GM19395 (cell line): Measurements from ENCODE around the gene WWOX.

Source experiments
- ATAC-seq: cut with Tn5 transposase; IDR thresholded peaks from one replicate; pipeline ENCODE4 v1.9.1; 2021; ENCODE audit warnings: mild to moderate bottlenecking, moderate library complexity; ENCODE audit not compliant: unreplicated experiment

Gene WWOX

DNA sequence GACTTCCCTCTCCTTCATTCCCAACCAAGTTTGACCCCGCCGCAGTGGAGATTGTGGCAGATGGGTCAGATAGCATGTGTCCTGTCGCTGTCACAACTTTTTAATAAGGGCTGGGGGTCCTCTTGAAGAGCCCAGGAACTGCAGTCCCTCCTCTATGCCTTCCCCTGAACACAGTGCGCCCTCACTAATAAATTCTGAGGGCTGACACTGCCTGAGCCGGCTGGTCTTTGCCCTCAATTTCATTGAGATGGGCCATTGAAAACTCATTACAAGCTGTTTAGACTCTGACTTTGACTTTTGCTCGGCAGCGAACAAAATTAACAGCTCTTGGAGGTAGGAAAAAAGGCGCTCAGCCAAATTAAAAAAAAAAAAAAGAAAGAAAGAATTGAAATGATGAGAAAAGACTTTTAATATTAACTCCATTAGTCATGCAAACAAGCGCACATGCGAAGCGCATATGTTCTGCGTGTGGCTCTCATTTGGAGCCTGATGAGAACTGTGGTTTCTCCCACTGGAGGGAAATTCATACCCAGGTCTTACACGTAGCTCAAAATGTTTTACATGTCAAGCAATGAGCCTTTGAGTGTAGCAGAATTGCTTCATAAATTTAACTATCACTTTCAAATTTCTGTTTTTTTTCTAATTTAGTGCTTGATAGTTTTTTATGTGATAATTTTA lies 704.7 kb downstream of the WWOX start:
- ATAC-seq: no peak

DNA sequence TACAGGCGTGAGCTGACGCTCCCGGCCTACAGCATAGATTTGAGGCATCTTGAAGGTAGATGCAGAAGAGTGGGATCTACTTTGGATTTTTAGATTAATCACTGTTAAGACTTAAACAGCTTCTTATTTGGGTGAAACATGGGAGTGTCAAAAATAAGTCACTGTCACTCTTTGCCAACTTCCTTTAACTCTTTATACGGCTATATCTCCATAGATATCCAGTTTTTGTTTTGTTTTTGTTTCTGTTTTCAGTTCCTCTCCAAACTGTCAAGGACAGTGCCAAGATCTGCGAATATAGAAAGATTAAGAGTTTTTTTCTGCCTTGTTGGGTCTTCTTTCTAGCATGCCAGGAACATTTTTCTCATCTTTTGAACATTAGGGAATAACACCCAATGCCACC lies 706.1 kb downstream of the WWOX start:
- ATAC-seq: no peak

- ATAC-seq: no peak
Observed at GRCh38 chr16:78811247-78811646, 711.8 kb downstream of the WWOX start.

DNA sequence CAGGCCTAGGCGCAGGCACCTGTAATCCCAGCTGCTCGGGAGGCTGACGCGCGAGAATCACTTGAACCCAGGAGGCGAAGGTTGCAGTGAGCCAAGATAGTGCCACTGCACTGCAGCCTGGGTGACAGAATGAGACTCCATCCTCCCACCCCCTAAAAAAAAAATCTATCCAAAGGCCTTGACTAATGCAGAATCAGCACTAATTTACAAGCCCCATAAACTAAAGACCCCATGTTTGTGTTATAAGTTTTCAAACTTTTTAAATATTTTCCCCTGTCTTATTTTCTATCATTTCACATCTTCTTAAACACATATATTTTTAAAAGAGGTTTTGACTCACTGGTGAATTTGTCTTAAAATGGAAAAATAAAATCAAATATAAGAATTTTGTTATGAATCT lies 713.1 kb downstream of the WWOX start:
- ATAC-seq: no peak

DNA sequence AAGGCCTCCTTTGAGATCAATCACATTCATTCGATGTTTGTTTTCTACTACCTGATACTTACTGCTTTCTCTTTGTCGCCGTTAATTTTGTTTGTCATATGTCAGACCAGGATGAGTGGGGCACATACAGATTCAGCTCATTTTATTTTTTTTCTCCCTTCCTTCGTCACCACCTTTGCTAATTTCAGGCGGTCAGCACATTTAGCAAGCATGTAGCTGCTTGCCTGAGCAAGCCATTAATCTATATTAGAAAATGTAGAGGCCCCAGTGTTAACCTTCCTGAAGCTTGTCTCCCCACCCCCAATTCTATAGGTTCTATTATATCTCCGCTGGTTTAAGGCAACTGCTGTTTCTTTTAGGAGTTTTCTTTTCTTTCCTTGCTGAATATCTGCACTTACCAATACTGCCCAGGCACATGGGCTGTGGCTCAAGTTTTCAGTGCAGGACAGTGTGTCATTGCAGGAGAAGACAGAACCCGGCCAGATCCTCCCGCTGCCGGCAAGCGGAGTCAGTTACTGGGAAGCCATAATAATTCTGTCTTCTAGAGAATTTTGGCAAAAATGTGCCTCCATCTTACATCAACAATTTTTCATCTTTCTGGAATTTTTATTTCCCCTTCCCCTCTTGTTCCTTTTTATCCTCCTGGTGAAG lies 714.3 kb downstream of the WWOX start:
- ATAC-seq: no peak

- no peak for ATAC-seq
Observed at GRCh38 chr16:78815713-78816112, 716.3 kb downstream of the WWOX start.

GRCh38 chr16:78816499-78817195 lies 717.2 kb downstream of the WWOX start:
- ATAC-seq: no peak

DNA sequence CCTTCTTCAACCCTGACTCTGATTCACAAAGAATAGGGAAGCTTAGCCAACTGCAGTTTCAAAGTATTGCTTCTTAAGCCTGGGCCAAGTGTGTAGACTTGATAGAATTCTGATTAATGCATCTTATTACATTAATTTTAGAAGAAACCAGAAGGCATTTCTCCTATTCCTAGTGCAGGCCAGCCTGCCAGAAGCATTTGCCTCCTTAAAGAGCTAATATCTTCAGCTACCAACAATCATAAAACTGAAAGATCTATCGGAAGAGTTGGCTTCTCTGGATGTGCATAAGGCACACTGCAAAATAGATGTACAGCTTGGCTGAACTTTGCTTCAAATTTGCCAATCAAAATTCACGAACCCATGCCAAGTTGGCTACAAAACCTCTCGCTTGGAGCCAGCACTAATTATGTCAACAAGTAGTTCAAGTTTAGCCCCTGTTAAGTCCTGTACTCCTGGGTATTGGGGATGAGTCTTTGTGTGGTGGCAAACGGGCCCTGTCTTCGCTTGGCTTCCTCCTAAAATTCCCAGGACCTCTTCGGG lies 717.8 kb downstream of the WWOX start:
- no peak for ATAC-seq

- ATAC-seq: no peak
Observed at GRCh38 chr16:78821335-78821734, 721.9 kb downstream of the WWOX start.

GRCh38 chr16:78822509-78822908 lies 723.1 kb downstream of the WWOX start:
- no peak for ATAC-seq

GRCh38 chr16:78823027-78823426 lies 723.6 kb downstream of the WWOX start:
- no peak for ATAC-seq

- ATAC-seq: no peak
Observed at GRCh38 chr16:78829280-78829679, 729.8 kb downstream of the WWOX start.

DNA sequence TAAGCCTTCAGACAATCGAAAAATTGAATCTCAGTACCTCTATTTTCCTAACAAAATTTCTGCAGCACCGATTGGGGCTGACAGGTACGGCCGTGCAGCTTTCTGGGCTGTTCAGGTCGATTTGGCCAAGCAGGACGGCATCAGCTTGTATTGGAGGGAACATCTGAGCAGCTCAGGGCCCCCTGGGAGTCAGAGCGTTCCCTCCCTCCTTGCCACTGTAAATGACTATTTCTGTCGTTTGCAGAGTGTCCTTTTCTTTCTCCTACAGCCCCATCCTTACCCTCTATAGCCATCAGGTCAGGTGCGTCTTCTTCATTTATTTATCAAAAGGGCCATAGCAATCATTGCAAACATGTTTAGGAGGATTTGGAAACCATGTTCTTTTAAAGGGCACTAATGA lies 731.1 kb downstream of the WWOX start:
- ATAC-seq: no peak

DNA sequence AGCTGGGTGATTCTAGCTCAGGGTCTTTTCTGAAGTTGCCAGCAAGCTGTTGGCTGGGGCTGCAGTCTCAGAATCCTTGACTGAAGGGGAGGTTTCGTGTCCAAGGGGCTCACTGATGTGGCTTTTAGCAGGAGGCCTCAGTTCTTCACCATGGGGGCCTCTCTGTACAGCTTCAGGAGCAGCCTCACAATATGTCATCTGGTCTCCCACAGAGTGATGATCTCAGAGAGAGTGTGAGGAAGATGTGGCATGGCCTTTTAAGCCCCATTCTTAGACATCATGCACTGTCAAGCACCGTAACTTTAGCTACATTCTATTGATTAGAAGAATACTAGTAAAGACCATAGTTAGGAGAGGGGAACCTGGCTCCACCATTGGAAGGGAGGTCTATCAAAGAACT lies 732.6 kb downstream of the WWOX start:
- no peak for ATAC-seq

DNA sequence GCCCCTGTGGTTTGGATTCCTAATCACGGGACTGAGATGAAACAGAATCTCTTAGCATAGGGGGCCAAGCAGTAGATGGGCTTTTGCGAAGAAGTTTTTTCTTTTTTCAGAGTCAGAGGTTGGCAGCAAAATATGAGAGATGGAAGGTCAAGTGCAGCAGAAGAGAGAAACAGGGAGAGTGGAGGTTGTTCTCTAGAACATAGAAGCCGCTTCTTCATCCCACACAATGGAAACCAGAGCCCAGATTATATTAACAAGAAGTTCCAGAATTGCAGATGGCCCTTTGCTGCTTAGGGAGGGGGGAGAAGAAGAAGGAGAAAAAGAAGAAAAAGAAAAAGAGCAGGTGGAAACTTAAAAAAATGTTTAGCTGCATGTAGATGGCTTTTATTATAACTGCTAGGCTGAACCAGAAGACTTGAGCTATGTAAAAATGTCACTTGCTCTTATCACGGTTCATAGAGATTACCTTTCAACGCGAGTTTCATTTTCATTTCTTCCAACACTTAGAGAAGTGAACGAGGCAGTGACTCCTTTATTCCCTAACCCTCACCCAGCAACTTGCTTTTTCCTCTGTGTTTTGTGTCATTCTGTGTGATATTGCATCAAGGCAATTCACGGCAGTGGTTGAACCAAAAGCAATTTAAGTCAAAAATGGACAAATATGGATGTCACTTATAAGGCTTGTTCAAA lies 737.5 kb downstream of the WWOX start:
- ATAC-seq: no peak

DNA sequence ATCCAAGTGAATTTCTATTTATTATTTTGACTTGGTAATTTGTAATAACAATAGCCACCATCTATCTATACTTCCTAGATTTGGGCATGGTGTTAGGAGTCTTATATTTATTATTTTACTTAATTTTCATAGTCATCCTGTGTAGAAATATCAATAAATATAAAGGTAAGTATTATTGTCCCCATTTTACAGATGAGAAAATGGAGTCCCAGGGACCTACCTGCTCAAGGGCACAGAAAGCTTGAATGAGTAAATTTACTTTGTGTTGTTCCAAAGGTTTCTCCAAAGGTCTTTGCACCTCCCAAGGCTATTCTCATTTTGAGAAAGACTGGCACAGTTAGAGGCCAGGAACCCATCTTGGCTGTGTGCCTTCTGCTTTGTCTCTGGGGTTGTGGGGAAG lies 738.3 kb downstream of the WWOX start:
- no peak for ATAC-seq

DNA sequence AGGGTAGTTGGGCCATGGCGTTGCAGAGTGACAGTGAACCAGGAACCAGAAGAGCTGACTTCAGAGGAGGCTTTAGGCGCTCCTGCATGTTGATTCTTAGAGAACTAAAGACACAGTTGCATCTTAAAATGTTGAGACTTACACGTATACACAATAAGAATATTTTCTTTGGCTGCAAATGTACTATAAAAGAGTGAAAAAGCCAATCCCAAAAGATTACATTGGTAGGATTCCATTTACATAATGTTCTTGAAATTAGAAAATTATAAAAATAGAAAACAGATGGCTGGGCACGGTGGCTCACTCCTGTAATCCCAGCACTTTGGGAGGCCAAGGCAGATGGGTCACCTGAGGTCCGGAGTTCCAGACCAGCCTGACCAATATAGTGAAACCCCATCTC lies 738.8 kb downstream of the WWOX start:
- ATAC-seq: no peak

- no peak for ATAC-seq
Observed at GRCh38 chr16:78842950-78843349, 743.5 kb downstream of the WWOX start.

GRCh38 chr16:78843978-78844377 lies 744.5 kb downstream of the WWOX start:
- ATAC-seq: no peak

GRCh38 chr16:78844682-78845081 lies 745.2 kb downstream of the WWOX start:
- no peak for ATAC-seq

DNA sequence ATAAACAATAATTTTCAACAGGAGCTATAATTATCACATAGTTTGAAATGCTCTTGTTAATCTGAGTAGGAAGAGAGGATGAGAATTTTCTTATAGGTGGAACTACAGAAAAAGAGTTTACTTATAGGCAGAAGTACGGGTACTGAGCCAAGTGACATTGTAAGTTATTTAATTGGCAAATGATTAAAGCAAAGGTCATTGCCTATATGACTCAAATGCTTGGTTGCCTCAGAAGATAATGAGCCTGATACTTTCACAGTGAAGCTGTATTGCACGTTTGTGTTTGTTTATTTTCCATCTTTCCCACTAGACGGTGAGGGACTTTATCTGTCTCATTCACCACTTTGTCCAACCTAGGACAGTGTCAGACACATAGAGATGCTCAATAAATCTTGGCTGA lies 751.8 kb downstream of the WWOX start:
- no peak for ATAC-seq
